ENCODE data around the gene CASP3.

DNA sequence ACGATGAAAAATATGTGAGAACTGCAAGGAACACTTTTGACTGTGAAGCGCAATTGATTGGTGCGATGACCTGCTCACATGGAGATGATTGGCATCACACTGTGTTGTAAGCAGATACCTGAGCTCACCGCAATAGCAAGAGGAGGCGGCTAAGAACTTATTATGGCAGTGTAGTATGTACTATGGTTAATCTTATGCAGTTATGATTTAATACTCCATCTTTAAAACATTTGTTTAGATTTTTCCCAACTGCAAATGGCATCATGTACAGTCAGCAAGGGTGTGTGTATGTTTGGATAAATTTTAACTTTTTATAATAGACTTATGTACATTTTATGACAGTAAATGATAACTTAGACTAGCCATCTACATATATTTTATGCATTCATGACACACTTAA, 25.8 kb upstream of the CASP3 start:
- TF ChIP-seq EZH2phosphoT487 (IDR thresholded peaks at IDR 0.05; ENCODE audit: borderline replicate concordance, low read length) = no peak
- TF ChIP-seq EZH2 (IDR thresholded peaks at IDR 0.05; ENCODE audit: low read length, unreplicated experiment) = no peak
